ENCODE results near the gene P2RX4. TPM values are rescaled to one million over a fixed set of nuclear protein-coding genes. Genes with fewer than 3 reads are reported as not detected.

P2RX4 gene
- total and polyA plus RNA-seq, 11 donors, result 3.2 to 27.4 (median 5.3) TPM

GRCh38 chr12:121283388-121283787, 73.5 kb downstream of the P2RX4 start:
- intact Hi-C loops (cut with DNase I), result no loop called here
- TF ChIP-seq, protein P1, sequence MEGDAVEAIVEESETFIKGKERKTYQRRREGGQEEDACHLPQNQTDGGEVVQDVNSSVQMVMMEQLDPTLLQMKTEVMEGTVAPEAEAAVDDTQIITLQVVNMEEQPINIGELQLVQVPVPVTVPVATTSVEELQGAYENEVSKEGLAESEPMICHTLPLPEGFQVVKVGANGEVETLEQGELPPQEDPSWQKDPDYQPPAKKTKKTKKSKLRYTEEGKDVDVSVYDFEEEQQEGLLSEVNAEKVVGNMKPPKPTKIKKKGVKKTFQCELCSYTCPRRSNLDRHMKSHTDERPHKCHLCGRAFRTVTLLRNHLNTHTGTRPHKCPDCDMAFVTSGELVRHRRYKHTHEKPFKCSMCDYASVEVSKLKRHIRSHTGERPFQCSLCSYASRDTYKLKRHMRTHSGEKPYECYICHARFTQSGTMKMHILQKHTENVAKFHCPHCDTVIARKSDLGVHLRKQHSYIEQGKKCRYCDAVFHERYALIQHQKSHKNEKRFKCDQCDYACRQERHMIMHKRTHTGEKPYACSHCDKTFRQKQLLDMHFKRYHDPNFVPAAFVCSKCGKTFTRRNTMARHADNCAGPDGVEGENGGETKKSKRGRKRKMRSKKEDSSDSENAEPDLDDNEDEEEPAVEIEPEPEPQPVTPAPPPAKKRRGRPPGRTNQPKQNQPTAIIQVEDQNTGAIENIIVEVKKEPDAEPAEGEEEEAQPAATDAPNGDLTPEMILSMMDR (IDR thresholded peaks at IDR 0.05), result no peak
- no peak for TF ChIP-seq POLR2A (IDR thresholded peaks at IDR 0.05)
- WGBS, 4 donors, result 88 to 94% (median 90%) methylated on average over 5 of the region's 5 CpGs
- Histone ChIP-seq H3K36me3 (peaks cover 0 to 7% (median 0%) of the 10 kb centered on the region in 9 donors), H3K27ac (no peak overlapping the region), H3K4me1 (peaks cover 6 to 59% (median 26%) of the 10 kb centered on the region in 12 donors), H3K9me3 (no peaks in the 10 kb centered on the region), H3K27me3 (no peaks in the 10 kb centered on the region), H3K4me3 (no peak overlapping the region)
- no peak for DNase-seq
- no peak for ATAC-seq

Other genes starting within 250 kb of the P2RX4 start
- not detected for gene HNF1A, start 231.6 kb upstream of the P2RX4 start, total RNA-seq
- under 1 TPM in 1 of 2 donors, not detected in 1; 0.03 TPM for gene HNF1A, start 231.6 kb upstream of the P2RX4 start, polyA plus RNA-seq
- 10 to 100 TPM in 3 of 9 donors, 1 to 10 TPM in 6; 7.2 to 16.0 (median 9.2) TPM for gene C12orf43, start 193.6 kb upstream of the P2RX4 start, total RNA-seq
- 10 to 100 TPM in 1 of 2 donors, 1 to 10 TPM in 1; 5.9 to 16.3 TPM for gene C12orf43, start 193.6 kb upstream of the P2RX4 start, polyA plus RNA-seq
- 1 to 10 TPM in 2 of 9 donors, under 1 TPM in 6, not detected in 1; 0.32 to 5.0 (median 0.61) TPM for gene OASL, start 170.9 kb upstream of the P2RX4 start, total RNA-seq
- gene OASL, start 170.9 kb upstream of the P2RX4 start, polyA plus RNA-seq, result under 1 TPM; 0.42 to 0.57 TPM
- 10 to 100 TPM in 1 of 9 donors, 1 to 10 TPM in 7, under 1 TPM in 1; 0.58 to 12.0 (median 1.8) TPM for gene P2RX7, start 77.3 kb upstream of the P2RX4 start, total RNA-seq
- 1 to 10 TPM in 1 of 2 donors, under 1 TPM in 1; 0.39 to 1.4 TPM for gene P2RX7, start 77.3 kb upstream of the P2RX4 start, polyA plus RNA-seq
- gene CAMKK2, start 86.6 kb downstream of the P2RX4 start, total RNA-seq, result 10 to 100 TPM; 12.5 to 28.2 (median 16.0) TPM
- gene CAMKK2, start 86.6 kb downstream of the P2RX4 start, polyA plus RNA-seq, result 10 to 100 TPM in 1 of 2 donors, 1 to 10 TPM in 1; 7.4 to 19.5 TPM
- 10 to 100 TPM; 55.0 to 81.1 (median 59.1) TPM for gene ANAPC5, start 142.3 kb downstream of the P2RX4 start, total RNA-seq
- gene ANAPC5, start 142.3 kb downstream of the P2RX4 start, polyA plus RNA-seq, result 10 to 100 TPM; 58.1 to 81.7 TPM
- gene RNF34, start 190.0 kb downstream of the P2RX4 start, total RNA-seq, result 10 to 100 TPM; 20.2 to 31.5 (median 25.7) TPM
- 10 to 100 TPM; 19.3 to 27.6 TPM for gene RNF34, start 190.0 kb downstream of the P2RX4 start, polyA plus RNA-seq

Data from heart left ventricle (tissue), 16 donors.